ENCODE results near the gene CHST15.
"Not testable (repeated sequence)": the region's sequence is repeated elsewhere in the genome, so short reads cannot be mapped to it uniquely, and the experiment has no call there.

The CHST15 gene

GRCh38 chr10:124095801-124096200 lies 2.4 kb upstream of the CHST15 start:
- DNase-seq: not testable (repeated sequence)

DNA sequence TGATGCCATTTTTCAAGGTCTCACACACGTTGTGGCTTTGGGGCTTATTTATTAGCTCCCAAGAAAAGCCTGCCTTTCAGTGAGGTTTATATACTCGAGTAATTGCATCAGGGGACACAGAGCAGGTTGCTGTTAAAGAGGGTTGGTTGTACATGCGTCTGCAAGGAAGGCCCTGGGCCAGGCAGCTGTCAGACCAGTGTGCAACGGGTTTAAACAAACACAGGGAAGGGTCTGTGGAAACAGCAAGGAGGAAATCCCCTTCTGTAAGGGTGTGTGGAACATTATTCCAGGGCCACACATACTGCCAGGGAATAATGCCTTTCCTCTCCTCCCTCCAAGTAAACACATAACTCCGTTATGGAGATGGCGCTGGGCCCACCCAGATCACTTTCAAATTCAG lies 1.7 kb upstream of the CHST15 start:
- no peak for DNase-seq

GRCh38 chr10:124094419-124094785 lies 1.0 kb upstream of the CHST15 start:
- no peak for DNase-seq

- not testable (repeated sequence) for DNase-seq
Measured at GRCh38 chr10:124093774-124094418, 498 bp upstream of the CHST15 start.

DNA sequence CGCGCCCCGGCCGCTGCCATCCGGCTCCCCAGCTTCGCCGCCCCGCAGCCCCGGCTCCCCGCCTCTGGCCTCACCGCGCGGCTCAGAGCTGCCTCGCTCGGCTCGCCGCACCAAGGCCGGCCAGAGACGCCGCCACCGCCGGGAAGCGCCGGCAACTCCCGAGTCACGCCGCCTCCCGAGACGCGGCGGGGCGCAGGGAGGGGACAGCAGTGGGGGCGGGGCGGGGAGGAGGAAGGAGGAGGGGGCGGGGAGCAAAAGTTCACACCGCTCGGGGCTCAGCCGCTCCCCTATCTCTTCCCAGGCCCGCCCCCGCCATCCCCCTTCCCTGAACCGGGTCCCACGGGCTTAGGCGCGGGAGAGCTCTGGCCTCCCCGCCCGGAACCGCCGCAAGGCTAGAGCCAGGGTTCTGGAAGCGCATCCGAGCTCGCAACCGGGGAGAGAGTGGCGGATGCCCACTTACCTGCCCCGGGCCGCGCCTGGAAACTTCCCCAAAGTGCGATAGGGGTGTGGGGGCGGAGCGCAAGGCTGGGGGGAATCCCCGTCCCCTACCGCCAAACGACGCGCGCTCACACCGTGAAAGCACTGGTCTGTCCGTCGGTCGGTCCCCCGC lies 1.0 kb downstream of the CHST15 start:
- DNase-seq: peak; percentile 28

GRCh38 chr10:124091646-124092249 lies 1.6 kb downstream of the CHST15 start:
- no peak for DNase-seq

GRCh38 chr10:124090601-124091209 lies 2.7 kb downstream of the CHST15 start:
- no peak for DNase-seq

- DNase-seq: no peak
Measured at GRCh38 chr10:124089859-124090258, 3.5 kb downstream of the CHST15 start.

DNA sequence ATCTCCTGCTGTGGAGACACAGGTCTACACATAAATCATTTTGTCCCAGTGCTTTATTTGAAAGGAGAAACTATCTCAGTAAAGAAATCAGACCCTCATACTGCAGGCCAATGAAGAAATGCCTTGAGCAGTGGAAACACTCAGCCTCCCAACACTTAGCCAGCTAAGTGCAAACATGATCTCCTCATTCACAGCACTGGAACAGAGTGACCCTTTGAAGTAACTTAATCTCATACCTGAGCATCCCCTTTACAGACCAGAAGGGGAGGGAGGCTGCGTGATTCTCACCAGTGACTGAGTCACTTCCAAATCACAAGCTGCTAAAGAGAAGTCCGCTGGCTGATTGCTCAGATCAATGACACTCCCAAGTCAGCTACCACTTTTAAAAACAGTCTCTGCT lies 4.5 kb downstream of the CHST15 start:
- DNase-seq: no peak

DNA sequence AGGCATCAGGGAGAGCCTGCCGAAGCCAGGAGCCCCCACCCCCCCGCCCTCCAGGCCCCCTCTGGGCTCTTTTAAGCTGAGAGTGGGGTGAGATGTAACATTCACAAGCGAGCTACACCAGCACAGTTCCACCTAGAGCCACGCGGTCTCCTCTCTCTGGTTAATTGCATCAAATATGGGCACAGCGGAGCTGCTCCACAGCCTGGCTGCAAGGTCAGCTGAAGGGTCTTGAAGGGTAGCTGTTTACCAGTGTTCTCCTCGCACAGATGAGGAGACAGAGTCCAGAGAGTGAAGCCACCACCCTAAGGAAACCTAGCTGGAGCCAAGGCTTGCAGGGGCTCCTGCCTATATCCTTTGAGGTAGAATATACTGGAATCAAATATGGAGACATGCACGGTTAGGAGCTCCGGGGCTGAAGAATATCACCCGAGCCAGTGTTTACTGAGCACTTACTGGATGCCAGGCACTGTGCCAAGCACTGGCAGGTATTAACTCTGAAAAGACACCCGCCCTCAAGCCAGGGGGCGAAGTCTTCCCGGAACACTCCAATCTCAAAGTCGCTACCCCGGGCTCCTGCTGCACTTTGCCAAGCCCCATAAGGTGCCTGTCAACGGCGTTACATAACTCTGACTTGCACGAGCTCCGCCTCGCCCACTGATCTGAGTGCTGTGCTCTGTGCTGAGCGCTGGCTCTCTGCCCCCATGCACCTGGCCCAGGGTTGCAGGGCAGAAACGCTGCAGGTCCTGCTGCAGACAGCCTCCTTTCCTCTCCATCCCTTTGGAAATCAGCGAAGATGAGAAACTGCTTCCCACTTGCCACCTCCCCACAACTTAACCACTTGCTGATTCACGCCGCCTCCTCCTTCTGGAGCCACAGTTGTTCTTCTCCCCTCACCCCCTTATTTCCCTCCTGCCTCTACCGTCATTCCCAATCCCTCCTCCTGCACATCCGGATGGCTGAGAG lies 5.4 kb downstream of the CHST15 start:
- DNase-seq: no peak

DNA sequence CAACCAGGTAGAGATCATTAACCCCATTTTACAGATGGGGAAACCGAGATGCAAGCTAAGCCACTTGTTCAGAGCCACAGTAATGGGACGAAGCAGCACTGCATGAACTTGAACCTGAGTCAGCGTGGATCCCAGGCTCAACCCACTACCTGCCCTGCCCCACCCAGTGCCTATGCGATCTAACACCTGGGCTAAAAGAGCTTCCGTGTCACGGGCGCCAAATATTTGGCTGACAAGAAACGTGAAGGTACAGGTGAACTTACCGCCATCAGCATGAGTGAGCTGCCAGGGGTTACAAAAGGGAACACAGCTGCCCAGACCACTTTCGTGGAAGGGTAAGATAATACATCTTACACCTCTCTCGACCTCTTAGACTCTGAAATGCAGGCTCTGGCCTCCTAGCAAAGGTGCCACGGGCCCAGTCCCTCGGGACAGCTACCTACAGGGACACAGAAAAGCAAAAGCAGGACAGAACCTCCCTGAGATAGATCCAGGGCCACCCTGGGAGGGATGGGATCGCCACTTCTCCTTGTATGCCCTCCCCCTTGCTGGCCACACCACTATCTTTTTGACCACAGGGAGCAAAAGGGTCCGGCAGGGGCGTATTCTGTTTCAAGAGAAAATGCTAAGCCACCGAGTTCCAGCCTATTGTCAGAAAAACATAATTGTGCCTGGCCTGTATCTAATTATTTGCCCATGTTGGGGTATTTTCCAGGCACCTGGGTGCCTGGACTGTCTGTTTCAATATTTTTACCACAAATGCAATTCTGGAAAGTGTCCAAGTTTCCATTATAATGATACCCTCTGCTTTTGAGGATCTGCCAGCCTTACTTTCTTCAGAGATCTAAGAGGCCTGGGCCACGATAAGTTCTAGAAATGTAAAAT lies 6.4 kb downstream of the CHST15 start:
- DNase-seq: no peak

GRCh38 chr10:124086097-124086710 lies 7.2 kb downstream of the CHST15 start:
- DNase-seq: no peak

DNA sequence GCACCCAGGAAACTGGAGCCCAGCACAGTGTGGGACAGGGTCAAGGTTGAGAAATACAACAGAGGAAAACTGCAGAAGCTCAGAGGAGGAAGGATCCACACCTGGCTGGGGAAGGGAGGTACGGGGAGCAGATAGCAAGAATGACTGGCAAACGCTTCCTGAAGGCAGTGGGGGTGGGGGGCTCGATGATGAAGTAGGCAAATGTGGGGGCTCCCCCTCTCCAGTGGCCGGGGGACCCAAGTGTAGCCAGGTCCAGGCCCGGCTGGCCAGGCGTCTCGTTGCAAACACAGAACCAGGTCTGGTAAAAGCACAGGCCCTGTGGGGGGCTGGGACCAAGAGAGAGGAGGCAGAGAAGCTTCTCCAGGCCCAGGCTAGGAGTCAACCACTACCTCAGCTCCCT lies 7.7 kb downstream of the CHST15 start:
- DNase-seq: no peak

DNA sequence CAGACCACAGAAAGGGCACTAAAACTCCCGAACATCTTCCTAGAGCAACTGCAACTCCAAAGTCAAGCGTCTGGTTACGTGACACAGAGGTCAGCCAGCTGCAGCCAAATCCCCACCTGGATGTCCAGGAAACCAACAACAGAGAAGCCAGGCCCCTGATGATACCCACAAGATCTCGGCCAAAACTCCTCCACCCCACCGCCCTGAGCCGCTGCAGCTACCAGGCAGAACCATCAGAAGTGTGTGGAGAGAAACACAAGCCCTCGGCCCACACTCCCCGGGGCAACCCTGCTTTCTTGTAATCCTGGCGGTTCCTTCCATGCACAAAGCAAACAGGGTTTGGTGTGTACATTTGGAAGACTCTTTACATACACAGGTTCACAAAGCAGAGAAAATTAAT lies 8.7 kb downstream of the CHST15 start:
- no peak for DNase-seq

DNA sequence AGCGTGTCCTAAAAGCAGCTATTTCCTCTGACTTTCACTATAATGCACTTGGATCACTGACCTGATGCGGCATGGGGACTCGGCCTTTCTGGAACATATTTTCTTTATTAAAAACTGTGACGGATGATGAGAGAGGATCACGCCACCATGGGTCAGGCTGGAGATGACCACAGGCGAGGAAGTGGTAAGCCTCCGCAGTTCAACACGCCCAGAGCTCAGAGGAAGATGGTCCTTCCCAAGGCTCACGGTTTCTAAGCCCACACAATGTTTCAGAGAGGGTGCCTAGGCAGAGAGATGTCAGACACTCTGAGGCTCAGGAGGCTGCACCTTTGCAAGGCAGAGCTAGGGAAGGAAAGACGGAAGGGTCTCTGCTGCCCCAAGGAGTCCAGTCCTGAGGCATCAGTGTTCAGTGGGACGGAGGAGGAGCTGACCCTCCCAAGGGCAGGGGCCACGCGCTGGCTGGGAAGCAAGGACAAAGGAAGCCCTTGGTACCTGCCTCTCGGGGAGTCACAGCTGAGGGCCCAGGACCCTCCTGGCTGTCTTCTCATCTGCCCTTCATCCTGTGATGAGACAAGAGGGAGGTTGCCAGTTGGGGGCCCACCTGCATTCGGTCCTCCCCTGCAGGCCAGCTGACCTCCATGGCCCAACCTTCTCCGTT lies 9.5 kb downstream of the CHST15 start:
- DNase-seq: no peak

GRCh38 chr10:124083047-124083739 lies 10.2 kb downstream of the CHST15 start:
- DNase-seq: no peak

DNA sequence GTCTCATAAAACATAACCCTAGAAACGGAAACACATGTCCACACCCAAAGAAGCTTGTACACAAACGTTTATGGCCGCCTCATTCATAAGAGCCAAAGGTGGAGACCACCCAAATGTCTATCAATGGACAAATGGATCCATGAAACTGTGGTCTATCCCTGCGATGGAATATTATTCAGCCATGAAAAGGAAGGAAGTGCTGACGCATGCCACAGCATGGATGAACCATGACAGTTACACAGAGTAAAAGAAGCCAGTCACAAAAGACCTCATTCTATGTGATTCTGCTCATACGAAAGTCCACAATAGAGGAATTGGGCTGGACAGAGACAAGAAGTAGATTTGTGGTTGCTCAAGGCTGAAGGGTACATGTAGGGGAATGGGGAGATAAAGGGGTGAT lies 10.8 kb downstream of the CHST15 start:
- no peak for DNase-seq

DNA sequence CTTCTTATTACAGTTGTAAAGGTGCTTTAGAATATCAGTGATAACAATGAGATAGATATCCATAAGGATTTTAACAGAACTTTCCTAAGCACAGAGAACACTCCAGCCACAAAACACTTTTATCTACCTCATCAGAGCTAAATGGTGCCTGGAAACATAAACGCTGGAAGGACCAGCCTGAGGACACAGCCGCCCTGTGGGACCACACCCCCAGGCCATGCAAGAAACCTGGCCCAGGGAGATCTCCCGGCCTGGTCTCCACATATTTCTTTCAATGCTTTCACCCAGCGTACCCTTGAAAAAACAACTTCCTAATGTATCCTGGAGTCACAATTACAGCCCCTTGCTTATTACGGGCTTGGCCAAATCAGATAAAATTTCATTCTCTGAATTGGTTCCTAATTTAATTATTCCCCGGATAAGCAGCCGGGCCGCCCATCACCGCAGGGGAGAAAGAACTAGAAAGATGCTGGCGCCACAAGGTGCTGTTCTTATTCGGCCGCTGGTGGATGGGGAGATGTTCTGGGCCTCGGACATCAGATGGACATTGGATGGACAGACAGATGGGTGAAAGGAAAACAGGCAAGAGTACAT lies 11.8 kb downstream of the CHST15 start:
- DNase-seq: no peak

- no peak for DNase-seq
Measured at GRCh38 chr10:124079864-124080263, 13.5 kb downstream of the CHST15 start.

DNA sequence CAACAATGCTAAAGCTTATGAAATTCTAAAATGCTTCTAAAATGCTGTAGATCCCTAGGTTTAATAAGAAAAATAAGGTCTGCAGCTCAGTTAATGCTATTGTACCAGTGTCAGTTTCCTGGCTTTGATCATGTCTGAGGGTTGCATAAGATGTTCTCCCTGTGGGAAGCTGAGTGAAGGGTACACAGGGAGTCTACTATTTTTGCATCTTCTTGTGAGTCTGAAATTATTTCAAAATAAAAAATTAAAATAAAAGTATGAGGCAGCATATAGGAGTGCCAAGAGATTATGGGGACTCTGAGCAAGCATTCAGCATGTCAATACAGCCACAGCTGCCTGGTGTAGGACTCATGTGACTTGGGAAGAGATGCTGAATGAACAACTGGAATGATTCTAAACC lies 14.7 kb downstream of the CHST15 start:
- DNase-seq: no peak

Measured in CD4-positive, alpha-beta T cell treated with Interleukin-10 for 1 hour (primary cell).